ENCODE measurements around the gene GPR89B.
"Not testable (repeated sequence)": the region's sequence is repeated elsewhere in the genome, so short reads cannot be mapped to it uniquely, and the experiment has no call there.

The GPR89B gene

GRCh38 chr1:147940456-147940855 is 12.2 kb downstream of the GPR89B start:
- not testable (repeated sequence) for DNase-seq (ENCODE audit: low read depth, low spot score)

- DNase-seq (ENCODE audit: low read depth, low spot score) = not testable (repeated sequence)
These were observed 14.3 kb downstream of the GPR89B start for GRCh38 chr1:147942563-147942962.

GRCh38 chr1:147949517-147949916 is 21.3 kb downstream of the GPR89B start:
- not testable (repeated sequence) for DNase-seq (ENCODE audit: low read depth, low spot score)

- not testable (repeated sequence) for DNase-seq (ENCODE audit: low read depth, low spot score)
These were observed 30.7 kb downstream of the GPR89B start for GRCh38 chr1:147958906-147959305.

GRCh38 chr1:147959680-147960079 is 31.5 kb downstream of the GPR89B start:
- not testable (repeated sequence) for DNase-seq (ENCODE audit: low read depth, low spot score)

- not testable (repeated sequence) for DNase-seq (ENCODE audit: low read depth, low spot score)
These were observed 36.4 kb downstream of the GPR89B start for GRCh38 chr1:147964575-147964974.

GRCh38 chr1:147966657-147967056 is 38.4 kb downstream of the GPR89B start:
- DNase-seq (ENCODE audit: low read depth, low spot score) = not testable (repeated sequence)

- not testable (repeated sequence) for DNase-seq (ENCODE audit: low read depth, low spot score)
These were observed 50.9 kb downstream of the GPR89B start for GRCh38 chr1:147978896-147979651.

GRCh38 chr1:147985374-147985773 is 57.2 kb downstream of the GPR89B start:
- DNase-seq (ENCODE audit: low read depth, low spot score) = not testable (repeated sequence)

GRCh38 chr1:147987893-147988292 is 59.7 kb downstream of the GPR89B start:
- not testable (repeated sequence) for DNase-seq (ENCODE audit: low read depth, low spot score)

GRCh38 chr1:147992916-147993315 is 64.7 kb downstream of the GPR89B start:
- not testable (repeated sequence) for DNase-seq (ENCODE audit: low read depth, low spot score)

GRCh38 chr1:147993400-147993799 is 65.2 kb downstream of the GPR89B start:
- DNase-seq (ENCODE audit: low read depth, low spot score) = not testable (repeated sequence)

GRCh38 chr1:147993825-147994615 is 65.8 kb downstream of the GPR89B start:
- not testable (repeated sequence) for DNase-seq (ENCODE audit: low read depth, low spot score)

GRCh38 chr1:147996088-147996487 is 67.9 kb downstream of the GPR89B start:
- DNase-seq (ENCODE audit: low read depth, low spot score) = not testable (repeated sequence)

GRCh38 chr1:148007724-148008123 is 79.5 kb downstream of the GPR89B start:
- not testable (repeated sequence) for DNase-seq (ENCODE audit: low read depth, low spot score)

GRCh38 chr1:148010527-148010926 is 82.3 kb downstream of the GPR89B start:
- no peak for DNase-seq (ENCODE audit: low read depth, low spot score)

GRCh38 chr1:148013177-148014144 is 85.2 kb downstream of the GPR89B start:
- DNase-seq (ENCODE audit: low read depth, low spot score) = not testable (repeated sequence)

- DNase-seq (ENCODE audit: low read depth, low spot score) = not testable (repeated sequence)
These were observed 86.3 kb downstream of the GPR89B start for GRCh38 chr1:148014289-148015200.

GRCh38 chr1:148024918-148025317 is 96.7 kb downstream of the GPR89B start:
- DNase-seq (ENCODE audit: low read depth, low spot score) = not testable (repeated sequence)

GRCh38 chr1:148027004-148027403 is 98.8 kb downstream of the GPR89B start:
- DNase-seq (ENCODE audit: low read depth, low spot score) = not testable (repeated sequence)

Measured in activated naive CD8-positive, alpha-beta T cell treated with anti-CD3 and anti-CD28 coated beads, Interleukin-2, amount 50 U/mL, for 16 hours (primary cell).